RWPE1 (cell line): Measurements from ENCODE around the gene INSR.

ENCODE experiments used
- CTCF ChIA-PET: fragments of 350-600 bp; sonication (Branson Sonifier 250); formaldehyde crosslinking; extraction: SDS; loops from one replicate; lab custom pipeline; 2021; lab: Yijun Ruan, JAX
- POLR2A ChIA-PET: fragments of 400-600 bp; formaldehyde crosslinking; extraction: SDS; loops from one replicate; lab custom pipeline; 2020; ENCODE audit warnings: antibody characterized with exemption; ENCODE audit not compliant: low non-redundant PET; lab: Yijun Ruan, JAX
- DNase-seq: peaks from one replicate; pipeline ENCODE4 v3.0.0; 2012; ENCODE audit warnings: low spot score
- H3K27ac ChIP-seq: fragments of 450-650 bp; 2 replicates; pipeline ENCODE4 v1.5.1; 2017
- CTCF ChIP-seq: fragments of 450-650 bp; conservative IDR thresholded peaks from 2 replicates; pipeline ENCODE4 v1.5.1; 2017; ENCODE audit warnings: low read depth, mild to moderate bottlenecking

INSR gene

GRCh38 chr19:7297742-7298141 lies 3.5 kb upstream of the INSR start:
- H3K27ac ChIP-seq, result no peak overlapping the region
- no peak for TF ChIP-seq CTCF
- no peak for DNase-seq
- CTCF ChIA-PET, result no interaction called here
- POLR2A ChIA-PET, result no interaction called here

GRCh38 chr19:7295912-7296536 lies 1.8 kb upstream of the INSR start:
- H3K27ac ChIP-seq, result no peak overlapping the region
- POLR2A ChIA-PET, result no interaction called here
- CTCF ChIA-PET, result interaction anchor here (0.6 to 0.7 kb wide), 2 partner anchors 17 to 429 kb away, joined by 3 to 4 read pairs; no protein-coding TSS in a partner anchor
- TF ChIP-seq CTCF, result no peak
- DNase-seq, result no peak

DNA sequence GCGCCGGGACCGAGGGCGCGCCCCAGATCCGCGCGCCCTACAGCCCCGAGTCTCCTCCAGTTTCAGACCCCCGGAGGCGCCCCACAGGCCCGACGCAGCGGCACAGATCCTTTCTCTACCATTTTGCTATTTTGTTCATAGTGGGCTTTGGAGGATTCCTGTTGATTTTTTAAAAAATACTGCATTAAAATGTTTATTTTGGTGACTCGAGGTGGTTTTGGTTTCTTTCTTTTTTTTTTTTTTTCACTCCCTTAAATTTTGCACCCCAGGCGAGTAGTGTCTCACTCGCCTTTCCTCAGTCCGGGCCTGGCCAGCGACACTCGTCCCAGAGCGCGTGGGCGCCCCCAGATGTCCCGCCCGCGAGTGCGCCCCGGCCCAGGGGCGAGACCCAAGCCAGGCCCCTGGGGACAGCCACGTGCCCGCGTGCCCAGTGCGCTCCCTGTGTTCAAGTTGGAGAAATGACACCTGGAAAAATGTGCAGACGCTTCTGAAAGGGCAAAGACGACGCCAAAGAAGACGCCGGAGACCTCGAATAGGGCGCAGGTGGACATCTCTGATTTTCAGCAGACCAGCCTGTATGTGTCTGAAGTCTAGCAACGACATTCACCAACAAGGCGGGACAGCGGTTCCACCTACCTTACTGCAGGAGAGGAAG lies 471 bp upstream of the INSR start:
- no peak for DNase-seq
- CTCF ChIA-PET, result interaction anchor here (0.6 to 1.0 kb wide), 2 partner anchors 97 to 138 kb away, joined by 3 read pairs; no protein-coding TSS in a partner anchor
- no peak overlapping the region for H3K27ac ChIP-seq
- POLR2A ChIA-PET, result interaction anchor here (0.6 kb wide), 1 partner anchor 203 kb away, joined by 7 read pairs; no protein-coding TSS in a partner anchor
- TF ChIP-seq CTCF, result peak; percentile 51

- CTCF ChIA-PET, result interaction anchor here (1.0 kb wide), 1 partner anchor 95 kb away, joined by 3 read pairs; no protein-coding TSS in a partner anchor
- POLR2A ChIA-PET, result no interaction called here
- no peak overlapping the region for H3K27ac ChIP-seq
- TF ChIP-seq CTCF, result no peak
- no peak for DNase-seq
These were observed 1.1 kb downstream of the INSR start for GRCh38 chr19:7292950-7293761.

DNA sequence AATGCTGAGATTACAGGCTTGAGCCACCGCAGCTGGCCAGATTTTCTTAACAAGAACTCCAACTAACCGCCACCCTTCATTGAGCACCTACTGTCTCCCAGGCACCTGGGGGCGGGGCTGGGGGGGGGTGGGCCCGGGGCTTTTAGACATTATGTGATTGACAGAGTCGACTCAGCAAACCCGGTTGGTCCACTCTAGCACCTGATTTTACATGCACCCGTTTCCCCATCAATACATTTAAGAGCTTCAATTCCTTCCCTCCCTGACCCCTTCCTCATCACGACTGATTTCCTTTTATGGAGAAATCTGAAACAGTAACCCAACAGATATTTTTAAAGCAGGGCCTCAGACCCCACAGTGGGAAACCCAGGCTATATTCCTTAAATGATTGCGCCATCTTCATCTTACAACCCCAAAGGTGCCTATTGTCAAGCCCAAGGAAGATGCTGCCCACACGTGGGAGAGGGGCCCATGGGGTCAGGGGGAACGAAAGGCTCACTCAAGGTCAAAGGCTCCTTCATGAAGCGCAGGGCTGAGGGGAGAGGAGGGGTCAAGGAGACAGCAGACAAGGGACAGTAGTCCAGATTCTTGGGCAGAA lies 1.8 kb downstream of the INSR start:
- POLR2A ChIA-PET, result no interaction called here
- no peak overlapping the region for H3K27ac ChIP-seq
- no peak for DNase-seq
- TF ChIP-seq CTCF, result no peak
- CTCF ChIA-PET, result no interaction called here

DNA sequence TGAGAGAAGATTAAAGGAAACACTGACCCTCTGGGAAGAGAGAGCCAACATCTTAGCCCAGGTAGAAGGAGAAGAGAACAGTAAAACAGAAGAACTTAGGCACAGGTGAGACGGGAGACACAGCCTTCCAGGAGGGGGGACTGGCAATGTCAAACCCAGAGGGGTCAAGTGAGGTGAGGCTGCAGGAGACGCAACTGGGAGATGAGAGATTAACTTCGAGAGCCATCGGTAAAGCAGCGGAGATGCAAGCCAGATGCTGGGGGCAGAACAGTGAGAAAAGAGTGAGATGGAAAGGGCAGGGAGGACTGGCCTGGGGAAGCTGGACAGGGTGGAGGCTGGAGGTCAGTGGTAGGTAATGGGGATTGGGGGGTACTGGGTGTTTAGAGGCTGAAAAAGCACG lies 5.2 kb downstream of the INSR start:
- ChIA-PET CTCF (no interaction called here), POLR2A (interaction anchor here (0.6 kb wide), 1 partner anchor 120 kb away, joined by 4 read pairs; no protein-coding TSS in a partner anchor)
- DNase-seq, result no peak
- no peak for TF ChIP-seq CTCF
- H3K27ac ChIP-seq, result no peak overlapping the region
